Brain microvascular endothelial cell (primary cell): ENCODE results near the gene PPP1R13B.

Experiments
- DNase-seq: peaks from one replicate; pipeline ENCODE4 v3.0.0-alpha.2; 2020
- H3K27ac ChIP-seq: fragments of 250-450 bp; sonication (Bioruptor Pico); 2 replicates; pipeline ENCODE4 v1.5.1; 2020; ENCODE audit warnings: mild to moderate bottlenecking, moderate library complexity
- H3K27me3 ChIP-seq: fragments of 250-450 bp; sonication (Bioruptor Pico); replicated peaks from 2 replicates; pipeline ENCODE4 v1.5.1; 2020; ENCODE audit warnings: mild to moderate bottlenecking
- H3K36me3 ChIP-seq: fragments of 250-450 bp; sonication (Bioruptor Pico); replicated peaks from 2 replicates; pipeline ENCODE4 v1.5.1; 2020; ENCODE audit warnings: mild to moderate bottlenecking
- H3K4me3 ChIP-seq: 2 replicates; pipeline ENCODE4 v1.5.1; 2011; ENCODE audit warnings: low read depth, mild to moderate bottlenecking, control low read depth, low read length, moderate library complexity
- CTCF ChIP-seq: IDR thresholded peaks from 2 replicates; pipeline ENCODE4 v1.5.1; 2011; ENCODE audit warnings: low read depth, mild to moderate bottlenecking, moderate library complexity, low read length, control low read depth, inconsistent platforms; ENCODE audit errors: missing control alignments
- in situ Hi-C: cut with HindIII; loops from 2 replicates; pipeline ENCODE4 v1.10.0; 2017; ENCODE audit warnings: low sequenced_read_pairs, low pct_ligation_motif_present

PPP1R13B gene

GRCh38 chr14:103685276-103686211, 161.8 kb downstream of the PPP1R13B start:
- in situ Hi-C loops, result no loop called here
- Histone ChIP-seq H3K4me3 (no peak overlapping the region), H3K27ac (no peak overlapping the region), H3K27me3 (no peaks in the 10 kb centered on the region), H3K36me3 (peaks cover 67% of the 10 kb centered on the region)
- no peak for DNase-seq
- no peak for TF ChIP-seq CTCF

GRCh38 chr14:103684871-103685270, 162.5 kb downstream of the PPP1R13B start:
- no peak for DNase-seq
- TF ChIP-seq CTCF, result no peak
- in situ Hi-C loops, result no loop called here
- H3K27ac ChIP-seq, result no peak overlapping the region
- no peak overlapping the region for H3K4me3 ChIP-seq
- no peaks in the 10 kb centered on the region for H3K27me3 ChIP-seq
- peaks cover 72% of the 10 kb centered on the region for H3K36me3 ChIP-seq

- H3K27me3 ChIP-seq, result no peaks in the 10 kb centered on the region
- DNase-seq, result no peak
- TF ChIP-seq CTCF, result no peak
- H3K36me3 ChIP-seq, result peaks cover 76% of the 10 kb centered on the region
- no peak overlapping the region for H3K27ac ChIP-seq
- no peak overlapping the region for H3K4me3 ChIP-seq
- in situ Hi-C loops, result no loop called here
Measured at GRCh38 chr14:103684471-103684870, 162.9 kb downstream of the PPP1R13B start.
